ENCODE results near the gene ARHGEF7.

The ARHGEF7 gene

DNA sequence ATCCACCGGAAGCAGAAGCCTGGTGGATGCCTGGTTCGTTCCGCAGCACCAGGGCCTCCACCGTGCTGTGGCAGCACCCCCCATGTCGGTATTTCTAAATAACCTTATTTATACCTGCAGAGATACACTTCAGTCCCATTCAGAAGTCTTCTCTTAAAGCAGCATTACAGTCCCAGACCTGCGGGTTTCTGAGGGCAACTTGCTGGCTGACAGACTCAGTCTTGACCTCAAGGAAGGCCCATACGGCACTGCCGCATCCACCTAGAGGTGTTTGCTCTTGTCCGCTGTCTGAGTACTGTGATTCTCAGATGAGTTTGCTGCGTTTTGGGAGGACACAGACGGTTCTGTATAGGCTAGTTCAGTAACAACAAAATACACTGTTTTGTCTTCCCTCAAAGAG, 188.4 kb downstream of the ARHGEF7 start:
- TF ChIP-seq ZFX (IDR thresholded peaks at IDR 0.05), result no peak
- TF ChIP-seq, protein P1, sequence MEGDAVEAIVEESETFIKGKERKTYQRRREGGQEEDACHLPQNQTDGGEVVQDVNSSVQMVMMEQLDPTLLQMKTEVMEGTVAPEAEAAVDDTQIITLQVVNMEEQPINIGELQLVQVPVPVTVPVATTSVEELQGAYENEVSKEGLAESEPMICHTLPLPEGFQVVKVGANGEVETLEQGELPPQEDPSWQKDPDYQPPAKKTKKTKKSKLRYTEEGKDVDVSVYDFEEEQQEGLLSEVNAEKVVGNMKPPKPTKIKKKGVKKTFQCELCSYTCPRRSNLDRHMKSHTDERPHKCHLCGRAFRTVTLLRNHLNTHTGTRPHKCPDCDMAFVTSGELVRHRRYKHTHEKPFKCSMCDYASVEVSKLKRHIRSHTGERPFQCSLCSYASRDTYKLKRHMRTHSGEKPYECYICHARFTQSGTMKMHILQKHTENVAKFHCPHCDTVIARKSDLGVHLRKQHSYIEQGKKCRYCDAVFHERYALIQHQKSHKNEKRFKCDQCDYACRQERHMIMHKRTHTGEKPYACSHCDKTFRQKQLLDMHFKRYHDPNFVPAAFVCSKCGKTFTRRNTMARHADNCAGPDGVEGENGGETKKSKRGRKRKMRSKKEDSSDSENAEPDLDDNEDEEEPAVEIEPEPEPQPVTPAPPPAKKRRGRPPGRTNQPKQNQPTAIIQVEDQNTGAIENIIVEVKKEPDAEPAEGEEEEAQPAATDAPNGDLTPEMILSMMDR (conservative IDR thresholded peaks at IDR 0.05), result no peak
- H3K27ac ChIP-seq, result no peak overlapping the region

DNA sequence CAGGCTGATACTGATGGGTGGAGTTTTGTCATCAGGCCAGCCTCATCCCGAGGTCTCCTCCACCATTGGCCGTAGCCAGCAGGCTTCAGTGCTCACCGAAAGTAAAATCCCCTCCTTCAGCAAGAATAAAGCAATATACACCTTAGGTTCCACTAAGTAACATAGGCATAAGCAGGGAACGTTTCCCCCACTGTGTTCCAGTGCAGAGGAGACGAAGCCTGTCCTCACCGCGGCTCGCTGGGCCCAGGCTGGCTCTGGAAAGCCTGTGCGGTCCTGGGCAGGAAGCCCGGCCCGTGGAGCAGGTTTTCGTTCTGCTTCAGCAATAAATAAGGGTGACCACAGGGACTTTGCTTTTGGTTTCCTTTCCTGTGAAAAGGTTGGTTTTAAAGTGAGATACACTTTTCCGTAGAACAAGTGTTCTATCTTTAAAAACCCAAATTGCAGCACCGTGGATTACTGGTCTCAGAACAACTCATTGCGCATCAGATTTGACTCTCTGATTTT, 189.0 kb downstream of the ARHGEF7 start:
- TF ChIP-seq, protein P1 (conservative IDR thresholded peaks at IDR 0.05), result no peak
- no peak for TF ChIP-seq ZFX (IDR thresholded peaks at IDR 0.05)
- H3K27ac ChIP-seq, result no peak overlapping the region

DNA sequence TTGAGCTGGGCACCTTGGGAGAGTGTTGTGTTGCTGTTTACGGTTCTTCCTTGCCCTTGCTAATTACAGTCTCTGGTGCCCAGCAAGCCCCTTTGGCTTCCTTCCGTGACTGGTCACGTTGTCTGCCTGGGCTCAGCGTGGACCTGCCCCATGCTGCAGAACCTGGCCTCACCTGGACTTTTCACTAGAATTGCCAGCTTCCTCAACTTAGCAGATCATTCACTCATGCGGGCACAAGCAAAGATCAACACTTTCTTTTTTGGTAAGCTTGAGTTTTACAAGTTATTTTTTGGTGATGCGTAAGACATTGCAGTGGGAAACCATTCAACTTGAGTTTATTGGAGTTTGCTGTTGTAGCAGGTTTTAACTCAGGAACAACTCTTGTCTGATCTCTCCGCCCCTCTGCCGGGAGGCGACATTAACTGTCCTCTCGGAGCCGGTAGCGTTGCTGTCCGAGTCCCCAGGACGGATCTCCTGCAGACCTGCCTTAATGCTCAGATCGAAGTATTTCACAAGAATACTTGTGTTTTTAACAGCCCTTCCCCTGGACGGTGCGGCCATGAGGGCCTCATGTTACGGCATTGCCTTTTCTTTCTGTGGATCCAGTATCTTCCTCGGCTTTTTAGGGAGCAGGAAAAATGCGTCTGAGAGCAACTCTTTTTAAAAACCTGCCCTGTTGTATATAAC, 189.6 kb downstream of the ARHGEF7 start:
- TF ChIP-seq, protein P1 (conservative IDR thresholded peaks at IDR 0.05), result no peak
- H3K27ac ChIP-seq, result no peak overlapping the region

DNA sequence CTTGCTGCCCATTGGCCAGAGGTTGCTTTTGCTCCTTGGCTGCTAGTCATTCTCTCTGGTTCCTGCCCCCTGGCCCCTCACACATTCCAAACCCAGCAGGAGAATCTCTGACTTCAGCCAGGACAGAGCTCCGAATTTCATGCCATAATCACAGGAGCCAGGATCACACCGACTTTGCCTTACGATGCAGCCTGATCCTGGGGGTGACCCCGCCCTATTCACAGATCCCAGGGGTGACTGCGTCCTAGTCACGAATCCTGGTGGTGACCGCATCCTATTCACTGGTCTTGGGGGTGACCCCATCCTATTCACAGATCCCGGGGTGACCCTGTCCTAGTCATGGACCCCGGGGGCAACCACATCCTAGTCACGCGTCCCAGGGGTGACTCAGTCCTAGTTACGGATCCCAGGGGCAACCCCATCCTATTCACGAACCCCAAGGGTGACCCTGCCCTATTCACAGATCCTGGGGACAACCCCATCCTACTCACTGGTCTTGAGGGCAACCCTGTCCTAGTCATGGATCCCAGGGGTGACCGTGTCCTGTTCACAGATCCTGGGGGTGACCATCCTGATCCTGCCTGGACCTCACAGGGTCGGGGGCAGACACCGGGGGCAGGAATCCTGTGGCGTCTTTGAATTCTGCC, 198.0 kb downstream of the ARHGEF7 start:
- no peak for TF ChIP-seq ZFX (IDR thresholded peaks at IDR 0.05)
- TF ChIP-seq, protein P1 (conservative IDR thresholded peaks at IDR 0.05), result no peak
- no peak overlapping the region for H3K27ac ChIP-seq

DNA sequence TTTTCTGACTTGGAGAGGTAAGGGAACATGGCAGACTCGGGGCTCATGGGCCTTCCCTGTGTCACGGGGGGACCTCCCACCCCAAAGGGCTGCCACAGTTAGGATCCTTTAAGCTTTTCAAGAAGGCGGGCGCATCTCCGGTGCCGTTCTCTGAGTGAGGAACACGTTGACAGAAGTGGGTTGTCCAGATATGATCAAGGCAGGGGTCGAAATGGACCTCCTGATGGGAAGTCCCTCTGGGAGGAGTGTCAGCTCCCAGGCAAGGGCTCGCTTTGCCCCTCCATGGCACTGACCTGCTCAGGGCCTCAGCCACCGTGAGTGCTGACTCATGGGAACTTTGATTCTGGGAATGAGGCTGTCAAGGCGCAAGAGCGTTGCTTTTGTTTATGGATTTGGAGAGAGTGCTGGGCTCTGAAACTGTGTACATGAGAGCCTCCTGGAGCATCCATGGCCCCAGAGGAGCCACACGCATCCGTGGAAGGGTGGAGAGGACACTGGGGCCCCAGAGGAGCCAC, 198.9 kb downstream of the ARHGEF7 start:
- H3K27ac ChIP-seq, result no peak overlapping the region
- no peak for TF ChIP-seq ZFX (IDR thresholded peaks at IDR 0.05)
- TF ChIP-seq, protein P1 (conservative IDR thresholded peaks at IDR 0.05), result no peak

DNA sequence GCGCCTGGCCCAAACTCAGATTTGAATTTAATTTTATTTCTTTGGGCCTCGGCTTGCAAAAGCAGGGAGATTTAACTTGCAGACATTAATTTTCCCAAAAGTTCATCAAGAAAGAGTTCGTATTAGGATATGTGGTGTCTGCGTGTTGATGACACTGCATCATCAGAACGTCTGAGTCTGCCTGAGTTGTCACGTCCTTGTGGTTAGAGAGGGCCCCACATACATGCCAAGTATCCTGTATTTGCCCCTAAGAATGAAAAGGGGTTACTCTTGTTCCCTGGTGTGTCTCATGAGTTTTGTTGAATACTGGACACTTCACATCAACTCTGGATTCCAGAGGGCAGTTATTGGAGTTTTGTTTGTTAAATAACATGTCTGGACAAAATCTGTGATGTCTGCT, 199.7 kb downstream of the ARHGEF7 start:
- H3K27ac ChIP-seq, result no peak overlapping the region
- TF ChIP-seq ZFX (IDR thresholded peaks at IDR 0.05), result no peak
- TF ChIP-seq, protein P1 (conservative IDR thresholded peaks at IDR 0.05), result no peak

DNA sequence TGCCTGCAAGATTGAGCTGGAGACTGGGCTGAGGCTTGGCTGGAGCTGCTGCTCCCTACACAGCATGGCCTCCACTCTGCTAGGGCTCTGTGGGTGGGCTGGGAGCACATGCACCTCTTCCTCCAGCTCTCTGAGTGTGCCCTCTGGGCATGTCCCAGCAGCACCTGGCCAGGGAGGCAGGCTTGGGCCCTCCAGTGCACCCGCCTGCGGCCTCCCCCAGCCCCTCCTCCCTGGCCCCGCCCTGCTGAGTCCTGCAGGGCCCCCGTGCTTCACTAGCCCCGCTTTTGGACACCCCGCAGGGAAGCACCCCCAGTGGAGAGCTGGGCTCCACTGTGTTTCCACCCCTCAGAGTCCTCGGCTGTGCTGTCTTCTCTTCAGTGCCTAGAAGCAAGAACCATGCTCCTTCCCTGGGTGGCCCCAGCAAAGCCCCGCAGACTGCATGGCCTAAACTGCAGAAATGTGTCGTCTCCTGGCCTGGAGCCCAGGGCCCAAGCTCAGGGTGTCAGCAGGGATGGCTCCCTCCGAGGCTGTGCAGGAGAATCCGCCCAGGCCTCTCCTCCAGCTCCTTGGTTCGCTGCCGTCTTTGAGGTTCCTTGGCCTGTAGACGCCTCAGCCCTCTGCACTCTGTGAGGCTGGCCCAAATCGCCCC, 200.4 kb downstream of the ARHGEF7 start:
- no peak overlapping the region for H3K27ac ChIP-seq
- no peak for TF ChIP-seq ZFX (IDR thresholded peaks at IDR 0.05)
- TF ChIP-seq, protein P1 (conservative IDR thresholded peaks at IDR 0.05), result no peak

Measured in C4-2B (cell line).